GM18499 (cell line): ENCODE measurements around the gene RPL5.

ENCODE experiments used
- ATAC-seq: cut with Tn5 transposase; IDR thresholded peaks from one replicate; pipeline ENCODE4 v1.9.1; 2021; ENCODE audit warnings: moderate number of reproducible peaks; ENCODE audit not compliant: insufficient read depth, unreplicated experiment

The RPL5 gene

GRCh38 chr1:92886886-92887419 lies 55.1 kb downstream of the RPL5 start:
- ATAC-seq = no peak

GRCh38 chr1:92887465-92887864 lies 55.6 kb downstream of the RPL5 start:
- ATAC-seq = no peak
